Fibroblast of the aortic adventitia (primary cell): ENCODE data around the gene GDPD5. TPM values are rescaled to one million over a fixed set of nuclear protein-coding genes. Genes with fewer than 3 reads are reported as not detected.

Experiments
- DNase-seq: peaks from one replicate; pipeline ENCODE4 v3.0.0-alpha.2; 2010; ENCODE audit warnings: low read depth
- H3K4me3 ChIP-seq: 2 replicates; pipeline ENCODE4 v1.5.1; 2011; ENCODE audit warnings: low read depth, mild to moderate bottlenecking, control low read depth, low read length, moderate library complexity
- CTCF ChIP-seq: IDR thresholded peaks from 2 replicates; pipeline ENCODE4 v1.5.1; 2011; ENCODE audit warnings: mild to moderate bottlenecking, low read length, control low read depth, inconsistent platforms; ENCODE audit not compliant: insufficient read depth
- total RNA-seq: library from RNA; depleted of rRNA; stranded (reverse); fragments of >200 nt; gene quantifications from 2 replicates; pipeline ENCODE4 v1.2.3, GENCODE V29; 2012; ENCODE audit warnings: low replicate concordance

Gene GDPD5
- total RNA-seq, 1 donor: 5.3 TPM

DNA sequence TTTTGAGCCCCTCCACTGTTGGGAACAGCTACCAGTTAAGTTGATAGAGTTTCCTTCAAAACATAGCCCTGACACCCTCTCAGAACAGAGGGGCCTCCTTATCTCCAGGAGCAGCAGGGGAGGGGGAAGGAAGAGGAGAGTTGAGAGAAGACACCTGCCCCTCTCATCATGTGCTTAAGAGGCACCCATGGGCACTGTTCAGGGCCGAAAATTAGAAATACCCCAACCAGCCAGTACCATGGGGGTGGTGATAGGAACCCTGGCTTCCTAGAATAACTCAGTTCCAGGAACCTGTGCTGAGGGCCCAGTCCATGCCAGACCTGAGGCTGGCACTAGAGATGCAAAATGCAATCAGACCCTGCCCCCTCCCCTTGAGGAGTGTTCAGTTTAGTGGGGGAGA is 9.3 kb upstream of the GDPD5 start:
- DNase-seq: no peak
- TF ChIP-seq CTCF: no peak
- H3K4me3 ChIP-seq: no peak overlapping the region

DNA sequence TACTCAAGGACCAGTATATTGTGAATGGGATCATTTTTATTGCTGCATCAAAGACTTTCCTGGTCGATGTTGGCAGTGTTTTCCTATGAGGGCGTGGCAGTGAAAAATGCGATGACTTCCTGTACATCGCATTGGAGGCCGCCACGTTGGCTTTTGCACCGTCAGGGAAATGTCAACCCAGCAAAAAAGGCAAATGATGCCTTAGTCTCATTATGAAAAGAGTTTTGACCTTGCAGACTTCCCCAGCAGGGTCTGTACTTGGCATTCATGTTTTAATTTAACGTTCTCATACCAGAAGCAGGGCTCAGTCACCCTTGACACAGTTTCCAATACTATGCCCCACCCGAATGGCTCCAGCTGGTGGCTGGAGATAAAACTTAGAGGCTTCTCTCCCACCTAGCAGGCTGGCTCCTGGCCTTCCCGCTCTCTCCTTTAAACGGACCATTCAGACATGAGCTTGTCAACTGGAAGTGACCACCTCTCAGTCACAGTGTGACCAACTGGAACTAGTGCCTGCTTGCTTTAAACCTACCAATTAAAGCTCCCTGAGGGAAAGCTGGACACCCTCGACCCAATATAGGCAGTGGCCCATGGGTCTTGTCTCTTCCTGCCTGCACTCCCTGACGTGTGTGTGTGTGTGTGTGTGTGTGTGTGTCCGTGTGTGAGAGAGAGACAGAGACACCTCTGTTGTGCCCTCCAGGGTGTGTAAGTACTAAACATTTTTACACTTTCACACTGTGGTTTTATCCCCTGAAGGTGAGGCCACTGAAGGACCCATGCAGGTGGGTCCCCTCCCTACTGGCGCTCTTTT is 8.7 kb upstream of the GDPD5 start:
- TF ChIP-seq CTCF: no peak
- no peak overlapping the region for H3K4me3 ChIP-seq
- DNase-seq: no peak

DNA sequence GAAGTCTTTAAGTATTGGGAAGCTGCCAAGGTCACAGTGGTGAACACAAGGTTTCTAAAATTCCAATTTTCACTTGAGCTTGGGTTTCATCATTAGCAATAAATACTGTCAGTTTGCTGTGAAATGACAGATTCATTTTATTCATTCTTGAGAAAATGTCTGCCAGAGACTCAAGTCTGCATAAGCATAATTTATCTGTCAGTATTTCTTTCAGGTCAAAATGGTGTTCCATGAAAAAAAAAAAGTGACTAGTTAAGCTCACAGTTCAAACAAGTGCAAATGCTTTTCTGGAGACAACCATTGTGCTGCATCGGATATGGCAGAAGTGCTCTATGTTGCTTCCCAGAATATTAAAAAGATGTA is 8.1 kb upstream of the GDPD5 start:
- no peak for TF ChIP-seq CTCF
- no peak overlapping the region for H3K4me3 ChIP-seq
- DNase-seq: no peak

GRCh38 chr11:75532200-75533048 is 6.7 kb upstream of the GDPD5 start:
- TF ChIP-seq CTCF: peak; percentile 79
- no peak overlapping the region for H3K4me3 ChIP-seq
- peak; percentile 67 for DNase-seq

- no peak overlapping the region for H3K4me3 ChIP-seq
- no peak for TF ChIP-seq CTCF
- no peak for DNase-seq
Measured at GRCh38 chr11:75531325-75531724, 5.6 kb upstream of the GDPD5 start.

GRCh38 chr11:75530577-75530976 is 4.8 kb upstream of the GDPD5 start:
- TF ChIP-seq CTCF: no peak
- H3K4me3 ChIP-seq: no peak overlapping the region
- no peak for DNase-seq
